ENCODE results near the gene PREX1. TPM values are rescaled to one million over a fixed set of nuclear protein-coding genes. Genes with fewer than 3 reads are reported as not detected.

The PREX1 gene
- total RNA-seq, 1 donor from 2014 or later, result 248 TPM

- no peak for DNase-seq (ENCODE audit: low spot score)
- no peak for TF ChIP-seq CTCF (IDR thresholded peaks at IDR 0.05; ENCODE audit: unreplicated experiment)
- H3K9me3 Mint-ChIP-seq (ENCODE audit: unreplicated experiment), result no peaks in the 10 kb centered on the region
- peaks cover 28% of the 10 kb centered on the region for H3K27me3 Mint-ChIP-seq (ENCODE audit: unreplicated experiment)
- peaks cover 37% of the 10 kb centered on the region for H3K4me1 Mint-ChIP-seq (ENCODE audit: unreplicated experiment)
- H3K4me3 Mint-ChIP-seq (ENCODE audit: unreplicated experiment), result no peak overlapping the region
- peaks cover 65% of the 10 kb centered on the region for H3K36me3 Mint-ChIP-seq (ENCODE audit: low read depth, unreplicated experiment)
- H3K27ac Mint-ChIP-seq (ENCODE audit: unreplicated experiment), result no peak overlapping the region
Measured at GRCh38 chr20:48727226-48727625, 100.6 kb downstream of the PREX1 start.

- Mint-ChIP-seq H3K4me1 (ENCODE audit: unreplicated experiment) (peaks cover 30% of the 10 kb centered on the region), H3K9me3 (ENCODE audit: unreplicated experiment) (no peaks in the 10 kb centered on the region), H3K27ac (ENCODE audit: unreplicated experiment) (no peak overlapping the region), H3K4me3 (ENCODE audit: unreplicated experiment) (peak overlapping the region; percentile 70), H3K27me3 (ENCODE audit: unreplicated experiment) (peaks cover 30% of the 10 kb centered on the region), H3K36me3 (ENCODE audit: low read depth, unreplicated experiment) (peaks cover 68% of the 10 kb centered on the region)
- TF ChIP-seq CTCF (IDR thresholded peaks at IDR 0.05; ENCODE audit: unreplicated experiment), result no peak
- DNase-seq (ENCODE audit: low spot score), result no peak
Measured at GRCh38 chr20:48725555-48725991, 102.2 kb downstream of the PREX1 start.

GRCh38 chr20:48724891-48725554 lies 102.8 kb downstream of the PREX1 start:
- DNase-seq (ENCODE audit: low spot score), result no peak
- Mint-ChIP-seq H3K9me3 (ENCODE audit: unreplicated experiment) (no peaks in the 10 kb centered on the region), H3K36me3 (ENCODE audit: low read depth, unreplicated experiment) (peaks cover 67% of the 10 kb centered on the region), H3K27me3 (ENCODE audit: unreplicated experiment) (peaks cover 34% of the 10 kb centered on the region), H3K27ac (ENCODE audit: unreplicated experiment) (no peak overlapping the region), H3K4me1 (ENCODE audit: unreplicated experiment) (peaks cover 26% of the 10 kb centered on the region), H3K4me3 (ENCODE audit: unreplicated experiment) (no peak overlapping the region)
- TF ChIP-seq CTCF (IDR thresholded peaks at IDR 0.05; ENCODE audit: unreplicated experiment), result no peak

GRCh38 chr20:48724382-48724781 lies 103.4 kb downstream of the PREX1 start:
- Mint-ChIP-seq H3K27ac (ENCODE audit: unreplicated experiment) (no peak overlapping the region), H3K9me3 (ENCODE audit: unreplicated experiment) (no peaks in the 10 kb centered on the region), H3K4me1 (ENCODE audit: unreplicated experiment) (peaks cover 26% of the 10 kb centered on the region), H3K27me3 (ENCODE audit: unreplicated experiment) (peaks cover 36% of the 10 kb centered on the region), H3K4me3 (ENCODE audit: unreplicated experiment) (no peak overlapping the region), H3K36me3 (ENCODE audit: low read depth, unreplicated experiment) (peaks cover 67% of the 10 kb centered on the region)
- no peak for DNase-seq (ENCODE audit: low spot score)
- TF ChIP-seq CTCF (IDR thresholded peaks at IDR 0.05; ENCODE audit: unreplicated experiment), result no peak
